ENCODE data around the gene GPATCH8. TPM values are rescaled to one million over a fixed set of nuclear protein-coding genes. Genes with fewer than 3 reads are reported as not detected.

Gene GPATCH8
- total RNA-seq, 1 donor from 2014 or later = 25.1 TPM

DNA sequence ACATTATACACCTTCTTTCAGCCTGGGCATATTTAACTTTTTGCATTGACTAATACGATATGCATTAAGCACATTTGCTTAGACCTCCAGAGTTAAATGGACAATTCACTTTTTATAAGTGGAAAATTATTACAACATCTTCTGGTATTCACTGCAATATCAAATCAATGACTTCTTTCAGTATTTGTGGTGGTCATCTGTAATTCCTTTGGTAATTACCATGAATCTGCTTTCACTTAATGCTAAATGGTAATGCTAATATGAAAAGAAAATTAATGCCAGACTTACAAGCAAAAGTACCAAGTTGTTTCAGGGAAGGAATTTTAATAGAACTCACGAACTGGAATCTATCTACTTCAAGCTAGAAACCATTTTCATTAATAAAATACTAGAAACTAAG lies 6.4 kb downstream of the GPATCH8 start:
- no peak overlapping the region for H3K9ac ChIP-seq (ENCODE audit: low read depth in 1 of 3, low read length in 3 of 3)
- peaks cover 17 to 27% (median 21%) of the 10 kb centered on the region in 3 donors for H3K4me1 ChIP-seq (ENCODE audit: control insufficient read depth in 3 of 3, insufficient read depth in 3 of 3, low read length in 3 of 3)

DNA sequence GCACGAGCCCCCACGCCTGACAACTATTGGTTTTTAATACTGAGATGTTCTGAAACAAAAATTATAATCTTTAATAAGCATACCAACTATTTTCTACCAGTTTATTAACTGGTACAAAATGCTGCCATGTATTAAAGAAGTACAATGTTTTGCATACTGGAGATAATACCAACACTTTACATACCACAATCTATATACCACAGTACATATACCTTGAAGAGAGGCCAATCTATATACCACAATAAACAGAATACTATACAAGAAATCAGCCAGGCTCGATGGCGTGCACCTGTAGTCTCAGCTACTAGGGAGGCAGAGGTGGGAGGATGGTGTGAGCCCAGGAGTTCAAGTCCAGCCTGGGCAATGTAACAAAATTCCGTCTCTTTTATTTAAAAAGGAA lies 9.9 kb downstream of the GPATCH8 start:
- H3K9ac ChIP-seq (ENCODE audit: low read depth in 1 of 3, low read length in 3 of 3) = no peak overlapping the region
- no peak overlapping the region for H3K27ac ChIP-seq (ENCODE audit: low read depth, low read length)
- no peaks in the 10 kb centered on the region for H3K9me3 ChIP-seq (ENCODE audit: control insufficient read depth in 3 of 3, low read length in 3 of 3)
- H3K27me3 ChIP-seq (ENCODE audit: control insufficient read depth in 3 of 3, insufficient read depth in 3 of 3, low read length in 3 of 3) = no peaks in the 10 kb centered on the region
- no peak overlapping the region for H3K4me3 ChIP-seq (ENCODE audit: low read length in 3 of 3)
- H3K36me3 ChIP-seq (ENCODE audit: control insufficient read depth in 3 of 3, insufficient read depth in 3 of 3, low read length in 3 of 3) = no peaks in the 10 kb centered on the region
- peaks cover 5 to 7% (median 7%) of the 10 kb centered on the region in 3 donors for H3K4me1 ChIP-seq (ENCODE audit: control insufficient read depth in 3 of 3, insufficient read depth in 3 of 3, low read length in 3 of 3)

More for the DNA sequence above, 6.4 kb downstream of the GPATCH8 start:
- Histone ChIP-seq H3K36me3 (ENCODE audit: control insufficient read depth in 3 of 3, insufficient read depth in 3 of 3, low read length in 3 of 3) (no peaks in the 10 kb centered on the region), H3K4me3 (ENCODE audit: low read length in 3 of 3) (no peak overlapping the region), H3K27me3 (ENCODE audit: control insufficient read depth in 3 of 3, insufficient read depth in 3 of 3, low read length in 3 of 3) (no peaks in the 10 kb centered on the region), H3K27ac (ENCODE audit: low read depth, low read length) (no peak overlapping the region), H3K9me3 (ENCODE audit: control insufficient read depth in 3 of 3, low read length in 3 of 3) (no peaks in the 10 kb centered on the region)

DNA sequence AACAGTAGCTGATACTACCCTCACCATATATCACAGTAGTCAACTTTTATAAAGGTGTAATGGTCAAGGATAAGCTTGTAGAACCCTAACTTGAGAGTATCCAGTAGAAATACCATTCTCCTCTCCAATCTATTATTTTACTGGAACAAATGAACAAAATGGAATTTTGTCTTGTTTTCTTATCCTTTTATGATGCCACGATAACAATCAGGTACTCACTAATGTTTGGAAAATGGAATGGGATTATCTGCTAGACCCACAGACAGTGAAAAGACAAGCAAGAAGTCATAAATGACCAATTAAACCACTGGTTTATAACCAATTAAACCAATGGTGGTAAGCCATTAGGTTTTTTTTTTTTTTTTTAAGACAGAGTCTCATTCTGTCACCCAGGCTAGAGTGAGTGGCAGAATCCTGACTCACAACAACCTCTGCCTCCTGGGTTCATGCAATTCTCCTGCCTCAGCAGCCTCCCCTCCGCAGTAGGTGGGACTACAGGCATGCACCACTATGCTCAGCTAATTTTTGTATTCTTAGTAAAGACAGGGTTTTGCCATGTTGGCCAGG lies 10.4 kb downstream of the GPATCH8 start:
- peaks cover 5% of the 10 kb centered on the region in 3 donors for H3K4me1 ChIP-seq (ENCODE audit: control insufficient read depth in 3 of 3, insufficient read depth in 3 of 3, low read length in 3 of 3)
- H3K4me3 ChIP-seq (ENCODE audit: low read length in 3 of 3) = no peak overlapping the region
- no peaks in the 10 kb centered on the region for H3K27me3 ChIP-seq (ENCODE audit: control insufficient read depth in 3 of 3, insufficient read depth in 3 of 3, low read length in 3 of 3)
- H3K27ac ChIP-seq (ENCODE audit: low read depth, low read length) = no peak overlapping the region
- H3K36me3 ChIP-seq (ENCODE audit: control insufficient read depth in 3 of 3, insufficient read depth in 3 of 3, low read length in 3 of 3) = no peaks in the 10 kb centered on the region
- H3K9me3 ChIP-seq (ENCODE audit: control insufficient read depth in 3 of 3, low read length in 3 of 3) = no peaks in the 10 kb centered on the region
- H3K9ac ChIP-seq (ENCODE audit: low read depth in 1 of 3, low read length in 3 of 3) = no peak overlapping the region

DNA sequence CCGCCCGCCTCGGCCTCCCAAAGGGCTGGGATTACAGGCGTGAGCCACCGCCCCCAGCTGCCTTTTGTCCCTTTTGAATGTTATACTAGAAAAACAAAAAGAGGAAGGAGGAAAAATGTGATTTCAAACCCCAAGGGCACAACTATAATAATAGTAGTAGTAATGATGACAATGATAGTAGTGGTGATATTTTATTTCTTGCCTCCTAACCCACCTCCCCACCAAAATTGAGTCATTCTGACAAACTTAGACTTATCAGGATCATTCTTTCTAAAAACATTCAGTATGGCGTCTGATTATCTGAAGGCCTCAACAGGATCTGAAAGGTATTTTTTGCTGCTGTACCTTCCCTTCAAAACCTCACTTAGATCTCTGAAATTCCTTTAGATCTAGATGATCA lies 13.6 kb downstream of the GPATCH8 start:
- no peaks in the 10 kb centered on the region for H3K27me3 ChIP-seq (ENCODE audit: control insufficient read depth in 3 of 3, insufficient read depth in 3 of 3, low read length in 3 of 3)
- H3K36me3 ChIP-seq (ENCODE audit: control insufficient read depth in 3 of 3, insufficient read depth in 3 of 3, low read length in 3 of 3) = no peaks in the 10 kb centered on the region
- H3K9ac ChIP-seq (ENCODE audit: low read depth in 1 of 3, low read length in 3 of 3) = no peak overlapping the region
- no peaks in the 10 kb centered on the region for H3K9me3 ChIP-seq (ENCODE audit: control insufficient read depth in 3 of 3, low read length in 3 of 3)
- H3K27ac ChIP-seq (ENCODE audit: low read depth, low read length) = no peak overlapping the region
- peaks cover 0 to 5% (median 2%) of the 10 kb centered on the region in 3 donors for H3K4me1 ChIP-seq (ENCODE audit: control insufficient read depth in 3 of 3, insufficient read depth in 3 of 3, low read length in 3 of 3)
- H3K4me3 ChIP-seq (ENCODE audit: low read length in 3 of 3) = no peak overlapping the region

DNA sequence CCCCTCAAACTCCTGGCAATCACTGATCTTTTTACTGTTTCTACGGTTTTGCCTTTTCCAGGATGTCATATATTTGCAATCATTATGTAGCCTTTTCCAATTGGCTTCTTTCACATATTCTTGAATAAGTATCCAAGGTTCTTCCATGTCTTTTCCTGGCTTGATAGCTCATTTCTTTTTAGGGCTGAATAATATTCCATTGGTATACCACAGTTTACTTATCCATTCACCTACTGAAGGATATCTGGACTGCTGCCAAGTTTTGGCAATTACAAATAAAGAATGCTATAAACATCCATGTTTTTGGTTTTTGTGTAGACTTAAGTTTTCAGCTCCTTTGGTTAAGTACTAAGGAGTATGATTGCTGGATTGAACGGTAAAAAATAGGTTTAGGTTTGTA lies 16.0 kb downstream of the GPATCH8 start:
- Histone ChIP-seq H3K27me3 (ENCODE audit: control insufficient read depth in 3 of 3, insufficient read depth in 3 of 3, low read length in 3 of 3) (no peaks in the 10 kb centered on the region), H3K36me3 (ENCODE audit: control insufficient read depth in 3 of 3, insufficient read depth in 3 of 3, low read length in 3 of 3) (no peaks in the 10 kb centered on the region), H3K9me3 (ENCODE audit: control insufficient read depth in 3 of 3, low read length in 3 of 3) (no peaks in the 10 kb centered on the region), H3K4me3 (ENCODE audit: low read length in 3 of 3) (no peak overlapping the region), H3K27ac (ENCODE audit: low read depth, low read length) (no peak overlapping the region), H3K9ac (ENCODE audit: low read depth in 1 of 3, low read length in 3 of 3) (no peak overlapping the region), H3K4me1 (ENCODE audit: control insufficient read depth in 3 of 3, insufficient read depth in 3 of 3, low read length in 3 of 3) (peaks cover 0 to 3% (median 0%) of the 10 kb centered on the region in 3 donors)

DNA sequence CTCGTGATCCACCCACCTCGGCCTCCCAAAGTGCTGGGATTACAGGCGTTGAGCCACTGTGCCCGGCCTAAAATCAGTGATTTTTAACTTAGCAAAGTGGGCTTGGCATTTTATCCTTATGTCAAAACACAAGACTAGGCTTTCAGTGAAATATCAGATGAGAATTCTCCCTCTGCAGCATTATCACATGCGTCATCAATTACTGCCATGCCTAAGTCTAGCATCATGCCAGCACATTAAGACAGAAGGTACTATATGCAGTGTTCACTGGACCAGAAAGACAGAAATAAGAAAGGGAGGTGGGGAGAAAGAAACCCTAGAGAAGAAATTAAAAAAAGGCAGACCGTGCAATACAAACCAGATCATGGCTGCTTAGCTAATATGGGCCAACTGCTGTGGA lies 29.8 kb downstream of the GPATCH8 start:
- no peak overlapping the region for H3K27ac ChIP-seq (ENCODE audit: low read depth, low read length)
- H3K27me3 ChIP-seq (ENCODE audit: control insufficient read depth in 3 of 3, insufficient read depth in 3 of 3, low read length in 3 of 3) = no peaks in the 10 kb centered on the region

DNA sequence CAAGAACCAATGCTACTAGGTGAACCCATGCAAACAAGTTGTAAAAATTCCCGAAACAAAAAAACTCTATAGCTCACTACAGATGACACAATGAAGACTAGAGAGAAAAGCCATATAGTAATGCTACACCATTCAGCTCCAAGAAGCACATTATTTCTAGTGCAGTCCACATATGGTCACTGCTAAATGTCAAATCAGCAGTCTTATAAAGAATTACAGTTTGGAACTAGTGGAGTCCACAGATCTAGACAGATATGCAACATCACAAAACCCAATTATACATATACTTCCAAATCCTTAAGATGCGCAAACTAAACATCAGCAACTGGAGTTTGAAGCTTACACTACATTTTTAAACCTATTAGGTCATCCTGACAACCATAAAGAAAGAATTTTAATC lies 33.5 kb downstream of the GPATCH8 start:
- H3K9me3 ChIP-seq (ENCODE audit: control insufficient read depth in 3 of 3, low read length in 3 of 3) = no peaks in the 10 kb centered on the region
- H3K27me3 ChIP-seq (ENCODE audit: control insufficient read depth in 3 of 3, insufficient read depth in 3 of 3, low read length in 3 of 3) = no peaks in the 10 kb centered on the region
- H3K36me3 ChIP-seq (ENCODE audit: control insufficient read depth in 3 of 3, insufficient read depth in 3 of 3, low read length in 3 of 3) = peaks cover 0 to 6% (median 0%) of the 10 kb centered on the region in 3 donors
- no peak overlapping the region for H3K27ac ChIP-seq (ENCODE audit: low read depth, low read length)
- H3K4me1 ChIP-seq (ENCODE audit: control insufficient read depth in 3 of 3, insufficient read depth in 3 of 3, low read length in 3 of 3) = peaks cover 8 to 12% (median 9%) of the 10 kb centered on the region in 3 donors
- H3K4me3 ChIP-seq (ENCODE audit: low read length in 3 of 3) = no peak overlapping the region
- H3K9ac ChIP-seq (ENCODE audit: low read depth in 1 of 3, low read length in 3 of 3) = no peak overlapping the region

More for the DNA sequence above, 29.8 kb downstream of the GPATCH8 start:
- Histone ChIP-seq H3K9me3 (ENCODE audit: control insufficient read depth in 3 of 3, low read length in 3 of 3) (no peaks in the 10 kb centered on the region), H3K9ac (ENCODE audit: low read depth in 1 of 3, low read length in 3 of 3) (no peak overlapping the region), H3K4me3 (ENCODE audit: low read length in 3 of 3) (no peak overlapping the region), H3K4me1 (ENCODE audit: control insufficient read depth in 3 of 3, insufficient read depth in 3 of 3, low read length in 3 of 3) (no peaks in the 10 kb centered on the region), H3K36me3 (ENCODE audit: control insufficient read depth in 3 of 3, insufficient read depth in 3 of 3, low read length in 3 of 3) (peaks cover 0 to 6% (median 0%) of the 10 kb centered on the region in 3 donors)

DNA sequence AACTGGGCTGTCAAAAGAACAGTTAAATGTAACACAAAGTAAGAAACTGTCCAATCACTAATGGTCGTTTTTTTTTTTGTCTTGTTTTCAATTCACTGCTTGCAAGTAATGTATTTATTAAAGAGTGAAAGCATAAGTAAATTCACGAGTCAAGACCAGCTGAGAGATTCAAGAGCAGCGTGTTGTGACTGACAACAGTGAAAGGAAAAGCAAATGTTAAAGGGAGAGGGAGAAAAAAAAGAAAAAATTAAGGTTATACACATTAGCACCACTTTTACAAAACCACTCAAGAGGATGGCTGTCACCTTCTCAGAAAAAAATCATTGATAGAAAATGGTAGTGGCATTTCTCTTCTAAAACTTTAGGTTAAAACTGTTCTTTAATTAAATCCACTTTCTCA lies 36.1 kb downstream of the GPATCH8 start:
- peaks cover 8 to 13% (median 12%) of the 10 kb centered on the region in 3 donors for H3K4me1 ChIP-seq (ENCODE audit: control insufficient read depth in 3 of 3, insufficient read depth in 3 of 3, low read length in 3 of 3)
- peak overlapping the region in 2 of 3 donors; percentile 32 to 51 for H3K4me3 ChIP-seq (ENCODE audit: low read length in 3 of 3)
- peaks cover 0 to 3% (median 0%) of the 10 kb centered on the region in 3 donors for H3K36me3 ChIP-seq (ENCODE audit: control insufficient read depth in 3 of 3, insufficient read depth in 3 of 3, low read length in 3 of 3)
- H3K27ac ChIP-seq (ENCODE audit: low read depth, low read length) = peak overlapping the region; percentile 65
- no peaks in the 10 kb centered on the region for H3K27me3 ChIP-seq (ENCODE audit: control insufficient read depth in 3 of 3, insufficient read depth in 3 of 3, low read length in 3 of 3)
- H3K9ac ChIP-seq (ENCODE audit: low read depth in 1 of 3, low read length in 3 of 3) = peak overlapping the region; percentile 12 to 69 (median 68)
- H3K9me3 ChIP-seq (ENCODE audit: control insufficient read depth in 3 of 3, low read length in 3 of 3) = no peaks in the 10 kb centered on the region

DNA sequence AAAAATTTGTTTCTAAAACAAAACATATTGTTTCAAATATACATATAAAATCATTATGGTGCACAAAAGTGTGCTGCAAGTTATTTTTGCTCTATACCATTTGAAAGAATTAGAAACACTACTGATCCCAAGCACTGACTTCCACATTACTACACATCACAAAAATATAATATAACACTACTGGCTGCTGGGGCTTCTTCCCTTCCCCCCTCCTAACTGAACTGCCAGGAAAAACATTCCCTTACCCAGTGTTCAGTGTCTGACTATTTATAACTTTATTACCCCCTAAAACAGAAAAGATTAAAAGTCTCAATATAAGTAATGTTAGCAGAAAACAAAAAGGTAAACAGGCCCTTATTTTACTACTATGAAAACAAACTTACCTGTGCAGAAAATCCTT lies 36.9 kb downstream of the GPATCH8 start:
- Histone ChIP-seq H3K9me3 (ENCODE audit: control insufficient read depth in 3 of 3, low read length in 3 of 3) (no peaks in the 10 kb centered on the region), H3K4me3 (ENCODE audit: low read length in 3 of 3) (no peak overlapping the region), H3K9ac (ENCODE audit: low read depth in 1 of 3, low read length in 3 of 3) (peak overlapping the region in 2 of 3 donors; percentile 12 to 63), H3K36me3 (ENCODE audit: control insufficient read depth in 3 of 3, insufficient read depth in 3 of 3, low read length in 3 of 3) (peaks cover 0 to 3% (median 0%) of the 10 kb centered on the region in 3 donors), H3K4me1 (ENCODE audit: control insufficient read depth in 3 of 3, insufficient read depth in 3 of 3, low read length in 3 of 3) (peaks cover 8 to 13% (median 12%) of the 10 kb centered on the region in 3 donors), H3K27ac (ENCODE audit: low read depth, low read length) (peak overlapping the region; percentile 65), H3K27me3 (ENCODE audit: control insufficient read depth in 3 of 3, insufficient read depth in 3 of 3, low read length in 3 of 3) (no peaks in the 10 kb centered on the region)

DNA sequence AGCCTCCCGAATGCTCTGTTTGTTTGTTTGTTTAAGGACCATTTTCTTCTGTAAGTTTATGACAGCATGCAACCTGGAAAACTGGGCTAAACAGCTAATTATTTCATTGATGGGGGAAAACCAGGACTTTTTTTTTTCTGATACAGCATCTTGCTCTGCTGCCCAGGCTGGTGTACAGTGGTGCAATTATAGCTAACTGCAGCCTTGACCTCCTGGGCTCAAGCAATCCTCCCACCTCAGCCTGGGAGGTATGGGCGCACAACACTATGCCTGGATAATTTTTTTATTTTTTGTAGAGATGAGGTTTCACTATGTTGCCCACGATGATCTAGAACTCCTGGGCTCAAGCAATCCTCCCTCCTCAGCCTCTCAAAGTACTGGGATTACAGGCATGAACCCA lies 37.3 kb downstream of the GPATCH8 start:
- peak overlapping the region in 2 of 3 donors; percentile 26 to 32 for H3K9ac ChIP-seq (ENCODE audit: low read depth in 1 of 3, low read length in 3 of 3)
- peaks cover 0 to 3% (median 0%) of the 10 kb centered on the region in 3 donors for H3K36me3 ChIP-seq (ENCODE audit: control insufficient read depth in 3 of 3, insufficient read depth in 3 of 3, low read length in 3 of 3)
- H3K27ac ChIP-seq (ENCODE audit: low read depth, low read length) = peak overlapping the region; percentile 65
- H3K4me1 ChIP-seq (ENCODE audit: control insufficient read depth in 3 of 3, insufficient read depth in 3 of 3, low read length in 3 of 3) = peaks cover 8 to 13% (median 12%) of the 10 kb centered on the region in 3 donors
- no peaks in the 10 kb centered on the region for H3K27me3 ChIP-seq (ENCODE audit: control insufficient read depth in 3 of 3, insufficient read depth in 3 of 3, low read length in 3 of 3)
- H3K9me3 ChIP-seq (ENCODE audit: control insufficient read depth in 3 of 3, low read length in 3 of 3) = no peaks in the 10 kb centered on the region
- H3K4me3 ChIP-seq (ENCODE audit: low read length in 3 of 3) = no peak overlapping the region

Measured in skeletal muscle tissue (tissue), 4 donors.